K562 (cell line): Measurements from ENCODE around the gene CRTC3. TPM values are rescaled to one million over a fixed set of nuclear protein-coding genes. Genes with fewer than 3 reads are reported as not detected.
A peak's percentile ranks its signal among the peaks of the same experiment; 100 is the strongest.
"Not testable (repeated sequence)": the region's sequence is repeated elsewhere in the genome, so short reads cannot be mapped to it uniquely, and the experiment has no call there.

Experiments used
- ATAC-seq: fragments of 200-7000 bp; cut with Tn5 transposase; 3 replicates; pipeline ENCODE4 v1.9.1; 2020; ENCODE audit warnings: moderate library complexity
- BruUV-seq: library from RNA; stranded (reverse); fragments of 400-500 nt; replicated peaks from 2 replicates; lab custom pipeline; 2021; lab: Mats Ljungman, UMichigan
- CTCF ChIA-PET: fragments of 300-600 bp; formaldehyde crosslinking; extraction: SDS; loops from one replicate; lab custom pipeline; 2021; ENCODE audit warnings: low intra/inter-chr PET ratio; lab: Yijun Ruan, JAX
- POLR2A ChIA-PET: fragments of 300-600, 350-650 bp; sonication (Branson Sonifier 250); formaldehyde crosslinking; extraction: SDS; loops from one replicate; lab custom pipeline; 2021; ENCODE audit warnings: antibody characterized with exemption, inconsistent platforms; lab: Yijun Ruan, JAX
- DNase-seq, 4 experiments: peaks; one replicate each; pipeline versions ENCODE4 v3.0.0 to v3.0.0-alpha.2; 2011 to 2018; ENCODE audit warnings: low spot score in 3 of 4, mixed read lengths in 3 of 4; ENCODE audit errors: extremely low read depth in 1 of 4
- FAIRE-seq: peaks from 2 replicates; lab custom pipeline; 2011; peaks lifted over from hg19 to GRCh38; lab: Jason Lieb, UNC
- H2AFZ ChIP-seq: 2 replicates; pipeline ENCODE4 v1.6.0; 2011; ENCODE audit warnings: low read depth, low read length, control low read depth, inconsistent platforms
- H3K27ac ChIP-seq: fragments of 200-600 bp; 3 replicates; pipeline ENCODE4 v1.8.0; 2011; ENCODE audit warnings: low read depth, mild to moderate bottlenecking, control low read depth, inconsistent platforms, low read length, moderate library complexity, mixed read lengths; ENCODE audit errors: extremely low read depth
- H3K27me3 ChIP-seq, 2 experiments: fragments of 300-600 bp in 1 of 2; 2 replicates in 1 of 2; 3 replicates in 1 of 2; pipeline versions ENCODE4 v1.6.0 to v1.8.0; 2011; ENCODE audit warnings: inconsistent platforms in 2 of 2, low read length in 2 of 2, mild to moderate bottlenecking in 1 of 2, mixed read lengths in 1 of 2, moderate library complexity in 1 of 2; ENCODE audit not compliant: control insufficient read depth in 2 of 2, insufficient read depth in 2 of 2
- H3K36me3 ChIP-seq: fragments of 300-600 bp; 3 replicates; pipeline ENCODE4 v1.8.0; 2011; ENCODE audit warnings: mild to moderate bottlenecking, low read length, inconsistent platforms; ENCODE audit not compliant: control insufficient read depth, insufficient read depth
- H3K4me1 ChIP-seq, 2 experiments: fragments of 200-600 bp in 1 of 2; replicated peaks in 1 of 2; 2 replicates in 1 of 2; 3 replicates in 1 of 2; pipeline versions ENCODE4 v1.5.1 to v1.8.0; 2011; ENCODE audit warnings: inconsistent platforms in 2 of 2, low read length in 2 of 2, mild to moderate bottlenecking in 1 of 2, mixed read lengths in 1 of 2, moderate library complexity in 1 of 2; ENCODE audit not compliant: control insufficient read depth in 2 of 2, insufficient read depth in 2 of 2
- H3K4me2 ChIP-seq: 2 replicates; pipeline ENCODE4 v1.6.1; 2011; ENCODE audit warnings: low read length, control low read depth, inconsistent platforms, mixed read lengths; ENCODE audit not compliant: insufficient read depth
- H3K4me3 ChIP-seq: fragments of 200-600 bp; sonication (generic), shearing (Covaris generic); 2 replicates; pipeline ENCODE4 v1.5.1; 2016; ENCODE audit warnings: control low read depth, inconsistent platforms
- H3K79me2 ChIP-seq: fragments of 200-600 bp; 3 replicates; pipeline ENCODE4 v1.8.0; 2011; ENCODE audit warnings: low read length, inconsistent platforms; ENCODE audit not compliant: control insufficient read depth, insufficient read depth
- H3K9ac ChIP-seq, 2 experiments: 2 replicates each; pipeline versions ENCODE4 v1.6.0 to v1.6.1; 2011; ENCODE audit warnings: low read depth in 2 of 2, low read length in 2 of 2, control low read depth in 1 of 2, inconsistent platforms in 1 of 2, mild to moderate bottlenecking in 1 of 2, mixed read lengths in 1 of 2; ENCODE audit not compliant: insufficient read depth in 1 of 2
- H3K9me1 ChIP-seq: one replicate; pipeline ENCODE4 v1.6.0; 2011; ENCODE audit warnings: inconsistent platforms, mild to moderate bottlenecking, low read length, moderate library complexity; ENCODE audit not compliant: control insufficient read depth, insufficient read depth
- H3K9me3 ChIP-seq: replicated peaks from 2 replicates; pipeline ENCODE4 v1.5.1; 2011; ENCODE audit warnings: low read depth, low read length, inconsistent platforms; ENCODE audit not compliant: control insufficient read depth, insufficient read depth
- H4K20me1 ChIP-seq: replicated peaks from 2 replicates; pipeline ENCODE4 v1.6.1; 2011; ENCODE audit warnings: low read length, inconsistent platforms, mixed read lengths; ENCODE audit not compliant: control insufficient read depth, insufficient read depth
- ESRRA ChIP-seq: fragments of 450-650 bp; IDR thresholded peaks from 2 replicates; pipeline ENCODE4 v1.6.1; 2014; ENCODE audit warnings: low read depth, mild to moderate bottlenecking, moderate library complexity, borderline replicate concordance
- MEF2A ChIP-seq: IDR thresholded peaks from 2 replicates; pipeline ENCODE4 v1.6.1; 2011; ENCODE audit warnings: low read depth, mild to moderate bottlenecking, low read length, moderate library complexity; ENCODE audit not compliant: control insufficient read depth
- MEF2D ChIP-seq: conservative IDR thresholded peaks from 2 replicates; pipeline ENCODE4 v1.6.1; 2016; ENCODE audit warnings: low read depth, missing genetic modification characterization, missing compliant biosample characterization
- SOX6 ChIP-seq: fragments of 450-650 bp; IDR thresholded peaks from 2 replicates; pipeline ENCODE4 v1.6.1; 2014; ENCODE audit warnings: mild to moderate bottlenecking
- ZEB2 ChIP-seq: fragments of 450-650 bp; IDR thresholded peaks from 2 replicates; pipeline ENCODE4 v1.6.1; 2016
- WGBS: fragments of 100-300 bp; shearing (Covaris generic); methylation state at CpG from one replicate; pipeline ENCODE4 v1.1.6; 2016; ENCODE audit warnings: low coverage, mixed read lengths; ENCODE audit not compliant: insufficient coverage; ENCODE audit errors: missing lambda C conversion rate; 5-methylcytosine and 5-hydroxymethylcytosine counted together
- in situ Hi-C: fragments of 300-500 bp; cut with MboI; formaldehyde crosslinking; loops from 4 replicates; pipeline ENCODE4 v1.15.0; 2018; ENCODE audit warnings: inconsistent platforms, mixed read lengths
- intact Hi-C: fragments of 100-400 bp; cut with micrococcal nuclease; formaldehyde crosslinking; loops from 2 replicates; pipeline ENCODE4 v1.14.2; 2022
- polyA plus RNA-seq, 8 experiments: library from polyadenylated mRNA; depleted of rRNA in 4 of 8; stranded (reverse) in 5 of 8; unstranded in 3 of 8; fragments of >200 nt; fragmentation: Nextera tagmentation in 2 of 8; fragmentation: Illumina TruSeq in 1 of 8; extraction: Ambion mirVana in 2 of 8; extraction: Trizol in 1 of 8; gene quantifications; 2 replicates each; pipeline versions ENCODE4 v1.2.1 to v1.2.3, GENCODE V29; 2011 to 2014; ENCODE audit warnings: inconsistent platforms in 1 of 8, missing spikeins in 1 of 8
- total RNA-seq, 7 experiments: library from RNA; depleted of rRNA in 6 of 7; stranded (reverse); fragments of >200 nt in 6 of 7; fragmentation: Illumina TruSeq in 2 of 7; extraction: Trizol in 2 of 7; gene quantifications; 2 replicates each; pipeline versions ENCODE4 v1.2.1 to v1.2.3, GENCODE V29; 2011 to 2021; ENCODE audit warnings: low replicate concordance in 1 of 7
- TF ChIP-seq, protein P1 (sequence below): fragments of 200-800 bp; sonication (Bioruptor generic); IDR thresholded peaks from 2 replicates; pipeline ENCODE4 v1.6.1; 2017; ENCODE audit warnings: missing genetic modification characterization, missing compliant biosample characterization
- TF ChIP-seq, protein P2 (sequence below), 3 experiments: fragments of 200-800 bp in 1 of 3; sonication (Bioruptor generic) in 1 of 3; sonication (generic) in 1 of 3; formaldehyde crosslinking in 1 of 3; IDR thresholded peaks; 2 replicates each; pipeline versions ENCODE4 v1.6.1 to v1.8.0; 2016 to 2022; ENCODE audit warnings: mild to moderate bottlenecking in 2 of 3, missing compliant biosample characterization in 2 of 3, missing genetic modification characterization in 2 of 3, missing genetic modification reagents in 1 of 3
- TF ChIP-seq, protein P3 (sequence below), 2 experiments: fragments of 250-450 bp in 1 of 2; fragments of 450-650 bp in 1 of 2; sonication (Bioruptor Pico) in 1 of 2; IDR thresholded peaks; 2 replicates each; pipeline versions ENCODE4 v1.6.1 to v1.8.0; 2016 to 2021; ENCODE audit warnings: mild to moderate bottlenecking in 2 of 2, moderate library complexity in 2 of 2, missing compliant biosample characterization in 1 of 2, missing genetic modification characterization in 1 of 2
- TF ChIP-seq, protein P4 (sequence below), 2 experiments: fragments of 450-650 bp; IDR thresholded peaks; 2 replicates each; pipeline ENCODE4 v1.6.1; 2016

Gene CRTC3
- total and polyA plus RNA-seq, 9 of the 15 experiments (the other 6 are each of a cell fraction or from before 2014, with no cell fraction given), result 1.2 to 19.0 (median 11.6) TPM

DNA sequence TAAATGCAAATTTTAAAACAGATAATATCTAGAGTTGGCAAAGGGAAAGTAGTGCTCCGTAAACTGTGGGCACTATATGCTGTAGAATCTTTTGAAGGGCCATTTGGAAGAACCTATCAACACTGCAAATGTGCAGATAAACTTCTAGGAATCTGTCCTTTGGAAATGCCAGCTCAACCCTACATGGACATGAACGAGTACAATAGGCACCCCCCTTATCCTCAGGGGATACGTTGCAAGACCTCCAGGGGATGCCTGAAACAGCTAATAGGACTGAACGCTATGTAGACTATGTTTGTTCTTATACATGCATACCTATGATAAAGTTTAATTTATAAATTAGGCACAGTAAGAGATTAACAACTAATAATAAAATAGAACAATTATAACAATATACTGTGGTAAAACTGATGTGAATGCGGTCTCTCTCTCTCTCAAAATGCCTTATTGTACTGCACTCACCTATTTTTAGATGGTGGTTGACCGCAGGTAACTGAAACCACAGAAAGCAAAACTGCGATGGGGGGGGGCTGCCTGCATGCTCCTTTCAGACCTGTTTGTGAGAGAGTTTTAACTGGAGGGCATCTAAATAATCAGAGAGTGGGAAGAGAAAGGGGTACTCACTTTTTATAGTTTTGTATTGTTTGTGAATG lies 127.9 kb downstream of the CRTC3 start:
- Histone ChIP-seq H3K4me1 (peaks cover 29 to 30% of the 10 kb centered on the region in 2 experiments), H2AFZ (peak overlapping the region; percentile 15; the same call in 1 of the 2 replicates), H3K4me2 (peak overlapping the region; percentile 28)
- in situ Hi-C loops, ATAC-seq, H3K9me1 ChIP-seq, H3K9ac ChIP-seq, DNase-seq, H3K4me3 ChIP-seq, H3K27me3 ChIP-seq, H3K27ac ChIP-seq, CTCF ChIA-PET, H3K79me2 ChIP-seq, BruUV-seq, H3K36me3 ChIP-seq, H3K9me3 ChIP-seq, intact Hi-C loops, H4K20me1 ChIP-seq, FAIRE-seq: not testable (repeated sequence)
- POLR2A ChIA-PET, result interaction anchor here (0.7 kb wide), 1 partner anchor 277 kb away, joined by 3 read pairs; the partner anchor contains the start of gene UNC45A
- TF ChIP-seq ZEB2, result peak; percentile 40; the same call in 1 of the 2 replicates
- peak; percentile 82 for TF ChIP-seq SOX6
- TF ChIP-seq, protein P1, sequence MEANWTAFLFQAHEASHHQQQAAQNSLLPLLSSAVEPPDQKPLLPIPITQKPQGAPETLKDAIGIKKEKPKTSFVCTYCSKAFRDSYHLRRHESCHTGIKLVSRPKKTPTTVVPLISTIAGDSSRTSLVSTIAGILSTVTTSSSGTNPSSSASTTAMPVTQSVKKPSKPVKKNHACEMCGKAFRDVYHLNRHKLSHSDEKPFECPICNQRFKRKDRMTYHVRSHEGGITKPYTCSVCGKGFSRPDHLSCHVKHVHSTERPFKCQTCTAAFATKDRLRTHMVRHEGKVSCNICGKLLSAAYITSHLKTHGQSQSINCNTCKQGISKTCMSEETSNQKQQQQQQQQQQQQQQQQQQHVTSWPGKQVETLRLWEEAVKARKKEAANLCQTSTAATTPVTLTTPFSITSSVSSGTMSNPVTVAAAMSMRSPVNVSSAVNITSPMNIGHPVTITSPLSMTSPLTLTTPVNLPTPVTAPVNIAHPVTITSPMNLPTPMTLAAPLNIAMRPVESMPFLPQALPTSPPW (CRISPR knock-in tag), result peak; percentile 59; the same call in 1 of the 2 replicates
- TF ChIP-seq, protein P2, sequence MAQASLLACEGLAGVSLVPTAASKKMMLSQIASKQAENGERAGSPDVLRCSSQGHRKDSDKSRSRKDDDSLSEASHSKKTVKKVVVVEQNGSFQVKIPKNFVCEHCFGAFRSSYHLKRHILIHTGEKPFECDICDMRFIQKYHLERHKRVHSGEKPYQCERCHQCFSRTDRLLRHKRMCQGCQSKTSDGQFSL (CRISPR knock-in tag; IDR thresholded peaks at IDR 0.05), result peak; percentile 77; the same call in 1 of the 2 replicates
- TF ChIP-seq, protein P2 (tag; IDR thresholded peaks at IDR 0.05), result not testable (repeated sequence)
- peak; percentile 81; the same call in 1 of the 2 replicates for TF ChIP-seq ESRRA
- TF ChIP-seq, protein P3, sequence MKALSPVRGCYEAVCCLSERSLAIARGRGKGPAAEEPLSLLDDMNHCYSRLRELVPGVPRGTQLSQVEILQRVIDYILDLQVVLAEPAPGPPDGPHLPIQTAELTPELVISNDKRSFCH (CRISPR knock-in tag; IDR thresholded peaks at IDR 0.05), result not testable (repeated sequence)
- TF ChIP-seq, protein P3 (tag; IDR thresholded peaks at IDR 0.05), result peak; percentile 68; the same call in 1 of the 2 replicates
- TF ChIP-seq, protein P4, sequence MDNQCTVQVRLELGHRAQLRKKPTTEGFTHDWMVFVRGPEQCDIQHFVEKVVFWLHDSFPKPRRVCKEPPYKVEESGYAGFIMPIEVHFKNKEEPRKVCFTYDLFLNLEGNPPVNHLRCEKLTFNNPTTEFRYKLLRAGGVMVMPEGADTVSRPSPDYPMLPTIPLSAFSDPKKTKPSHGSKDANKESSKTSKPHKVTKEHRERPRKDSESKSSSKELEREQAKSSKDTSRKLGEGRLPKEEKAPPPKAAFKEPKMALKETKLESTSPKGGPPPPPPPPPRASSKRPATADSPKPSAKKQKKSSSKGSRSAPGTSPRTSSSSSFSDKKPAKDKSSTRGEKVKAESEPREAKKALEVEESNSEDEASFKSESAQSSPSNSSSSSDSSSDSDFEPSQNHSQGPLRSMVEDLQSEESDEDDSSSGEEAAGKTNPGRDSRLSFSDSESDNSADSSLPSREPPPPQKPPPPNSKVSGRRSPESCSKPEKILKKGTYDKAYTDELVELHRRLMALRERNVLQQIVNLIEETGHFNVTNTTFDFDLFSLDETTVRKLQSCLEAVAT (IDR thresholded peaks at IDR 0.05), result 0 out of 4 replicates have a peak, but pooled peaks of 1 of the 2 experiments have one; percentile 36
- peak; percentile 93 for TF ChIP-seq MEF2D (tag)
- TF ChIP-seq MEF2A, result peak; percentile 81
- WGBS, result 6% methylated on average over 7 of the region's 7 CpGs
